Measurements from ENCODE around the gene SUMF1. TPM values are rescaled to one million over a fixed set of nuclear protein-coding genes. Genes with fewer than 3 reads are reported as not detected.

Gene SUMF1
- total and polyA plus RNA-seq, 2 of the 13 experiments (the other 11 are each of a cell fraction or from before 2014, with no cell fraction given): 18.5 to 28.9 TPM

DNA sequence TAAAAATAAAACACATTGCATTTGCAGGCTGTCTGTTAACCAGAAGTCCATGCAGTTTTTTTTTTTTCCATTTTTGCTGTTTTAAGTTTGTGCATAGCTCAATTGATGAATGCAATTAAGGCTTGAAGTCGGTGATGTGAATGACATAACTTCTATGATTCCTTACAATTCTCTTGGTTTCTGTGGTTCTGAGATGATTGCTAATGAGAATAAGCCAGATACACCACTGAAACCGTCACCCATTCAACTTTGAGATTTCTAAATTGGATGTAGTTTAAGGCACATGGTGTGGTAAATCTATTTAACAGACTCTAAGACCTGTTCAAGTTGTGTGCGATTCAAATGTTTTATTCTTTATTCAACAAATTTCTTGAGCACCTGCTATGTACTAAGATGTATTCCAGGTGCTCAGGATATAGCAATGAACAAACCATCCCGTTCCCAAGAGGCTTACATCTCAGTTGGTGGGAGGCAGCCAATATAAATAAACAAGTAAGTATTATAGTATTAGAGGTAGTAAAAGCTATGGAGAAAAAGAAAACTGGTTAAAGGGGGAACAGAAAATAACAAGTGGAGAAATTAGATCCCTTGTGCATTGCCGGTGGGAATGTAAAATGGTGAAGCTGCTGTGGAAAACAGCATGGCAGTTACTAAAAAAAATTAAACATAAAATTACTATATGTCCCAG is 30.1 kb upstream of the SUMF1 start (continued):
- TF ChIP-seq, protein P1, sequence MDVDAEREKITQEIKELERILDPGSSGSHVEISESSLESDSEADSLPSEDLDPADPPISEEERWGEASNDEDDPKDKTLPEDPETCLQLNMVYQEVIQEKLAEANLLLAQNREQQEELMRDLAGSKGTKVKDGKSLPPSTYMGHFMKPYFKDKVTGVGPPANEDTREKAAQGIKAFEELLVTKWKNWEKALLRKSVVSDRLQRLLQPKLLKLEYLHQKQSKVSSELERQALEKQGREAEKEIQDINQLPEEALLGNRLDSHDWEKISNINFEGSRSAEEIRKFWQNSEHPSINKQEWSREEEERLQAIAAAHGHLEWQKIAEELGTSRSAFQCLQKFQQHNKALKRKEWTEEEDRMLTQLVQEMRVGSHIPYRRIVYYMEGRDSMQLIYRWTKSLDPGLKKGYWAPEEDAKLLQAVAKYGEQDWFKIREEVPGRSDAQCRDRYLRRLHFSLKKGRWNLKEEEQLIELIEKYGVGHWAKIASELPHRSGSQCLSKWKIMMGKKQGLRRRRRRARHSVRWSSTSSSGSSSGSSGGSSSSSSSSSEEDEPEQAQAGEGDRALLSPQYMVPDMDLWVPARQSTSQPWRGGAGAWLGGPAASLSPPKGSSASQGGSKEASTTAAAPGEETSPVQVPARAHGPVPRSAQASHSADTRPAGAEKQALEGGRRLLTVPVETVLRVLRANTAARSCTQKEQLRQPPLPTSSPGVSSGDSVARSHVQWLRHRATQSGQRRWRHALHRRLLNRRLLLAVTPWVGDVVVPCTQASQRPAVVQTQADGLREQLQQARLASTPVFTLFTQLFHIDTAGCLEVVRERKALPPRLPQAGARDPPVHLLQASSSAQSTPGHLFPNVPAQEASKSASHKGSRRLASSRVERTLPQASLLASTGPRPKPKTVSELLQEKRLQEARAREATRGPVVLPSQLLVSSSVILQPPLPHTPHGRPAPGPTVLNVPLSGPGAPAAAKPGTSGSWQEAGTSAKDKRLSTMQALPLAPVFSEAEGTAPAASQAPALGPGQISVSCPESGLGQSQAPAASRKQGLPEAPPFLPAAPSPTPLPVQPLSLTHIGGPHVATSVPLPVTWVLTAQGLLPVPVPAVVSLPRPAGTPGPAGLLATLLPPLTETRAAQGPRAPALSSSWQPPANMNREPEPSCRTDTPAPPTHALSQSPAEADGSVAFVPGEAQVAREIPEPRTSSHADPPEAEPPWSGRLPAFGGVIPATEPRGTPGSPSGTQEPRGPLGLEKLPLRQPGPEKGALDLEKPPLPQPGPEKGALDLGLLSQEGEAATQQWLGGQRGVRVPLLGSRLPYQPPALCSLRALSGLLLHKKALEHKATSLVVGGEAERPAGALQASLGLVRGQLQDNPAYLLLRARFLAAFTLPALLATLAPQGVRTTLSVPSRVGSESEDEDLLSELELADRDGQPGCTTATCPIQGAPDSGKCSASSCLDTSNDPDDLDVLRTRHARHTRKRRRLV (CRISPR knock-in tag; IDR thresholded peaks at IDR 0.05): no peak

GRCh38 chr3:4496087-4496452 is 29.0 kb upstream of the SUMF1 start:
- no peak overlapping the region for H3K4me2 ChIP-seq (ENCODE audit: low read depth, low read length)
- WGBS (ENCODE audit: low lambda C conversion rate): 63% methylated on average over 3 of the region's 3 CpGs
- FAIRE-seq: no peak
- ChIA-PET CTCF (ENCODE audit: low intra/inter-chr PET ratio, low total read pairs) (no interaction called here), POLR2A (no interaction called here)
- H3K9me3 ChIP-seq (ENCODE audit: low read length): no peaks in the 10 kb centered on the region
- TF ChIP-seq USF2 (IDR thresholded peaks at IDR 0.05; ENCODE audit: low read depth, low read length): no peak
- no peak for TF ChIP-seq USF2 (CRISPR knock-in tag; IDR thresholded peaks at IDR 0.05; ENCODE audit: borderline replicate concordance)
- no peak for TF ChIP-seq U2AF2 (IDR thresholded peaks at IDR 0.05; ENCODE audit: low read depth, low read length)
- TF ChIP-seq ZBTB33 (CRISPR knock-in tag; IDR thresholded peaks at IDR 0.05): no peak
- TF ChIP-seq ZNF674 (CRISPR knock-in tag; IDR thresholded peaks at IDR 0.05; ENCODE audit: low read depth): no peak
- TF ChIP-seq ZNF496 (CRISPR knock-in tag; IDR thresholded peaks at IDR 0.05; ENCODE audit: insufficient replicate concordance): no peak
- no peak for TF ChIP-seq ZBTB4 (CRISPR knock-in tag; IDR thresholded peaks at IDR 0.05; ENCODE audit: borderline replicate concordance)
- ATAC-seq: no peak
- no TSS peak for BruUV-seq (replicated peaks)
- H4K20me1 ChIP-seq (ENCODE audit: insufficient read depth, low read length): no peaks in the 10 kb centered on the region
- H3K79me2 ChIP-seq (ENCODE audit: insufficient read depth, low read length): peaks cover 4% of the 10 kb centered on the region
- no peak overlapping the region for H3K27ac ChIP-seq (ENCODE audit: extremely low read length, insufficient read depth, low read length)
- in situ Hi-C loops (cut with HindIII; ENCODE audit: extremely low pct_ligation_motif_present, low pct_unique_long_range_greater_than_20kb) (loop anchor here (5.0 kb wide), 1 partner anchor 71 kb away; no protein-coding TSS in a partner anchor), intact Hi-C loops (cut with micrococcal nuclease; ENCODE audit: unreplicated experiment) (loop anchor here (10.0 kb wide), 1 partner anchor 139 kb away; no protein-coding TSS in a partner anchor)
- H3K4me3 ChIP-seq (replicated peaks in 1 of 3; ENCODE audit: insufficient read depth in 1 of 3, low read depth in 2 of 3, low read length in 3 of 3): no peak overlapping the region
- H3K36me3 ChIP-seq (replicated peaks in 1 of 2; ENCODE audit: control insufficient read depth in 1 of 2, insufficient read depth in 2 of 2, low read length in 2 of 2): no peaks in the 10 kb centered on the region; a peak in 1 of 5 replicates
- no peaks in the 10 kb centered on the region; a peak in 1 of 5 replicates for H3K27me3 ChIP-seq (ENCODE audit: control insufficient read depth in 1 of 2, insufficient read depth in 2 of 2, low read length in 2 of 2)
- no peak for DNase-seq (ENCODE audit: low spot score)
- H2AFZ ChIP-seq (ENCODE audit: low read length): no peak overlapping the region
- no peak overlapping the region for H3K9ac ChIP-seq (ENCODE audit: insufficient read depth, low read depth, low read length)
- H3K4me1 ChIP-seq (ENCODE audit: insufficient read depth, low read length): peaks cover 61% of the 10 kb centered on the region
